Upper lobe of right lung (tissue), 1 donor: ENCODE data around the gene TOP1. TPM values are rescaled to one million over a fixed set of nuclear protein-coding genes. Genes with fewer than 3 reads are reported as not detected.

Experiments
- ATAC-seq: fragments of 200-7000 bp; cut with Tn5 transposase; one replicate; pipeline ENCODE4 v1.9.1; 2020; ENCODE audit warnings: mild to moderate bottlenecking, moderate library complexity
- DNase-seq: peaks from one replicate; pipeline ENCODE4 v3.0.0-alpha.2; 2020
- H3K27ac ChIP-seq: fragments of 200-600 bp; one replicate; pipeline ENCODE4 v1.8.0; 2022
- H3K27me3 ChIP-seq: fragments of 200-600 bp; one replicate; pipeline ENCODE4 v1.8.0; 2022; ENCODE audit warnings: mild to moderate bottlenecking
- H3K36me3 ChIP-seq: fragments of 200-600 bp; one replicate; pipeline ENCODE4 v1.8.0; 2022
- H3K4me1 ChIP-seq: fragments of 200-600 bp; one replicate; pipeline ENCODE4 v1.8.0; 2022
- H3K4me3 ChIP-seq: fragments of 200-600 bp; one replicate; pipeline ENCODE4 v1.8.0; 2022; ENCODE audit warnings: mild to moderate bottlenecking
- H3K9me3 ChIP-seq: fragments of 200-600 bp; one replicate; pipeline ENCODE4 v1.8.0; 2022
- intact Hi-C: fragments of 100-400 bp; cut with DNase I; formaldehyde crosslinking; loops from one replicate; pipeline ENCODE4 v1.11.0; 2022
- total RNA-seq: library from RNA; stranded (reverse); fragmentation: NEBNext Ultra II Directional; extraction: Animal tissue kit (Norgen Biotek cat#: 25700); gene quantifications from one replicate; pipeline ENCODE4 v1.2.1, GENCODE V29; 2021
- TF ChIP-seq, protein P1 (sequence below): fragments of 200-600 bp; IDR thresholded peaks from one replicate; pipeline ENCODE4 v1.8.0; 2022; ENCODE audit warnings: antibody characterized with exemption
- donor health status: DM: no; HTN: yes; CAD: no; lungs with severe emphysema.

Gene TOP1
- total RNA-seq, 1 donor from 2014 or later: 67.6 TPM

- Histone ChIP-seq H3K9me3 (no peaks in the 10 kb centered on the region), H3K27ac (no peak overlapping the region), H3K27me3 (no peaks in the 10 kb centered on the region), H3K4me1 (peaks cover 14% of the 10 kb centered on the region), H3K4me3 (no peak overlapping the region), H3K36me3 (peaks cover 94% of the 10 kb centered on the region)
- intact Hi-C loops: no loop called here
- no peak for ATAC-seq
- TF ChIP-seq, protein P1, sequence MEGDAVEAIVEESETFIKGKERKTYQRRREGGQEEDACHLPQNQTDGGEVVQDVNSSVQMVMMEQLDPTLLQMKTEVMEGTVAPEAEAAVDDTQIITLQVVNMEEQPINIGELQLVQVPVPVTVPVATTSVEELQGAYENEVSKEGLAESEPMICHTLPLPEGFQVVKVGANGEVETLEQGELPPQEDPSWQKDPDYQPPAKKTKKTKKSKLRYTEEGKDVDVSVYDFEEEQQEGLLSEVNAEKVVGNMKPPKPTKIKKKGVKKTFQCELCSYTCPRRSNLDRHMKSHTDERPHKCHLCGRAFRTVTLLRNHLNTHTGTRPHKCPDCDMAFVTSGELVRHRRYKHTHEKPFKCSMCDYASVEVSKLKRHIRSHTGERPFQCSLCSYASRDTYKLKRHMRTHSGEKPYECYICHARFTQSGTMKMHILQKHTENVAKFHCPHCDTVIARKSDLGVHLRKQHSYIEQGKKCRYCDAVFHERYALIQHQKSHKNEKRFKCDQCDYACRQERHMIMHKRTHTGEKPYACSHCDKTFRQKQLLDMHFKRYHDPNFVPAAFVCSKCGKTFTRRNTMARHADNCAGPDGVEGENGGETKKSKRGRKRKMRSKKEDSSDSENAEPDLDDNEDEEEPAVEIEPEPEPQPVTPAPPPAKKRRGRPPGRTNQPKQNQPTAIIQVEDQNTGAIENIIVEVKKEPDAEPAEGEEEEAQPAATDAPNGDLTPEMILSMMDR: no peak
- peak; percentile 51 for DNase-seq
These were observed 139.9 kb downstream of the TOP1 start for GRCh38 chr20:41168281-41169161.

- Histone ChIP-seq H3K36me3 (peaks cover 94% of the 10 kb centered on the region), H3K27ac (no peak overlapping the region), H3K27me3 (no peaks in the 10 kb centered on the region), H3K4me1 (peaks cover 14% of the 10 kb centered on the region), H3K4me3 (no peak overlapping the region), H3K9me3 (no peaks in the 10 kb centered on the region)
- DNase-seq: peak; percentile 30
- intact Hi-C loops: no loop called here
- TF ChIP-seq, protein P1: no peak
- ATAC-seq: no peak
These were observed 140.6 kb downstream of the TOP1 start for GRCh38 chr20:41169162-41169690.

- peaks cover 94% of the 10 kb centered on the region for H3K36me3 ChIP-seq
- no peak for ATAC-seq
- TF ChIP-seq, protein P1: no peak
- peak; percentile 45 for DNase-seq
- H3K27me3 ChIP-seq: no peaks in the 10 kb centered on the region
- peaks cover 18% of the 10 kb centered on the region for H3K4me1 ChIP-seq
- no peak overlapping the region for H3K4me3 ChIP-seq
- intact Hi-C loops: loop anchor here (5.0 kb wide), 1 partner anchor 167 kb away; no protein-coding TSS in a partner anchor
- H3K9me3 ChIP-seq: no peaks in the 10 kb centered on the region
- H3K27ac ChIP-seq: no peak overlapping the region
These were observed 141.2 kb downstream of the TOP1 start for GRCh38 chr20:41169791-41170351.

- TF ChIP-seq, protein P1: no peak
- Histone ChIP-seq H3K27me3 (no peaks in the 10 kb centered on the region), H3K27ac (peak overlapping the region; percentile 1), H3K4me1 (peaks cover 19% of the 10 kb centered on the region), H3K36me3 (peaks cover 90% of the 10 kb centered on the region), H3K9me3 (no peaks in the 10 kb centered on the region), H3K4me3 (no peak overlapping the region)
- DNase-seq: peak; percentile 46
- intact Hi-C loops: loop anchor here (5.0 kb wide), 1 partner anchor 167 kb away; no protein-coding TSS in a partner anchor
- ATAC-seq: no peak
These were observed 141.9 kb downstream of the TOP1 start for GRCh38 chr20:41170386-41171105.

DNA sequence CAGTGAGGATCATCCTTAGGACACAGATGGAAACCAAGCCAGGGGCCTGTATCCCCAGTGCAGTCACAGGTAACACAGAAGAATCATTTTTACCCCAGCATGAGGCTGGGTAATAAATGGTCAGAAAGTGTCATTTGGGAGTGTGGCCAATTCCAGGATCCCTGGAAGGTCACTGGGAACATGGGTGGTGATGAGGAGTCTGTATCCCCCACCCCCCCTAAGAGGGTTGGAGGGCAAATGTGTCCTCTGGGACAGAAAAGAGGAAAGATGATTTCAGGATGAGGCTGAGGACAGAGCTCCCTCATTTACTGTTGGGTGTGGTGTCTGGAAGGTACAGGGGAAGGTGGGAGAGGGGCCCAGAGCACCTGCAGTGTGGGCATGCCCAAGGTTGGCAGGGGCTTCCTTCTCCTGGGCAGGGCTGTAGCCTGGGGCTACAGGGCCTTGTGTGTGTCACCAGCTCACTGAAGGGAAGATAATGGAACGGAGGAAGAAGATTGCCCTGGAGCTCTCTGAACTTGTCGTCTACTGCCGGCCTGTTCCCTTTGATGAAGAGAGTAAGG, 143.2 kb downstream of the TOP1 start:
- H3K4me1 ChIP-seq: peaks cover 19% of the 10 kb centered on the region
- no peak for ATAC-seq
- TF ChIP-seq, protein P1: no peak
- DNase-seq: peak; percentile 42
- H3K9me3 ChIP-seq: no peaks in the 10 kb centered on the region
- peaks cover 84% of the 10 kb centered on the region for H3K36me3 ChIP-seq
- H3K27ac ChIP-seq: peak overlapping the region; percentile 69
- H3K27me3 ChIP-seq: no peaks in the 10 kb centered on the region
- intact Hi-C loops: loop anchor here (5.0 kb wide), 1 partner anchor 165 kb away; no protein-coding TSS in a partner anchor
- H3K4me3 ChIP-seq: no peak overlapping the region
